ENCODE results near the gene CPXM1. TPM values are rescaled to one million over a fixed set of nuclear protein-coding genes. Genes with fewer than 3 reads are reported as not detected.
A peak's percentile ranks its signal among the peaks of the same experiment; 100 is the strongest.

CPXM1 gene
- total and polyA plus RNA-seq, 8 donors: 0.28 to 10.6 (median 2.0) TPM

DNA sequence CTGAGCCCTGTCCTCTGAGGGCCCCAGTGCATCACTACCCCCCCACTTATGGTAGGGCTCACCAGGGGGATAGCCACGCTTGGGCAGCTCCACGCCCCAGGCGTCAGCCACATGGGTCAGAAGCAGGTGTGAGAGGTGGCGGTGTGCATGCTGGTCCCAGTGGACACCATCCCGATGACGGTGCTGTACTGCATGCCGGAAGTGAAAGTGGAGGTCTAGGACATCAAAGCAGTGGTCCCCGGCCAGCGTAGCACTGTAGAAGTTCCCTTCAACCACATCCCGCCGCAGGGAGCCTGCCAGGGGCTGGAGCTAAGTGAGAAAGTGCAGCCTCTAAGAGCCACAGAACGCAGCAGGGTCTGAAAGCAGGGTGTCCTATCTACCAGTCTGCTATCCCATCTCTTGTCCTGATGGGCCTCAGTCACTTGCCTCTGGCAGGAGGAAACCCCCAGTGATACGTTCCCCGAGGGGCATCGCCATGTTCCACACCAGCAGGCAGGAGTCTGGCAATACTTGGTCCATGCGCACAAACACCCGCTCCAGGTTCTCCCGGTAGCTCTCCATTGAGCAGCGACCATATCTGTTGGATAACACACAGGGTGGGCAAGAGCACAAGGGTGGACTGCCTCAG lies 37.9 kb upstream of the CPXM1 start:
- H3K4me1 ChIP-seq: peaks cover 6 to 8% (median 6%) of the 10 kb centered on the region in 3 donors
- H3K4me3 ChIP-seq: no peak overlapping the region
- no peaks in the 10 kb centered on the region for H3K36me3 ChIP-seq
- intact Hi-C loops (cut with DNase I): no loop called here
- DNase-seq (peak in 1 of 6 donors; percentile 58), FAIRE-seq (no peak), ATAC-seq (no peak)
- H3K9me3 ChIP-seq: no peaks in the 10 kb centered on the region
- no peak for TF ChIP-seq CTCF (IDR thresholded peaks at IDR 0.05)
- no peaks in the 10 kb centered on the region for H3K27me3 ChIP-seq
- 97% methylated on average over 19 of the region's 19 CpGs for WGBS, 2 donors
- H3K27ac ChIP-seq: no peak overlapping the region

DNA sequence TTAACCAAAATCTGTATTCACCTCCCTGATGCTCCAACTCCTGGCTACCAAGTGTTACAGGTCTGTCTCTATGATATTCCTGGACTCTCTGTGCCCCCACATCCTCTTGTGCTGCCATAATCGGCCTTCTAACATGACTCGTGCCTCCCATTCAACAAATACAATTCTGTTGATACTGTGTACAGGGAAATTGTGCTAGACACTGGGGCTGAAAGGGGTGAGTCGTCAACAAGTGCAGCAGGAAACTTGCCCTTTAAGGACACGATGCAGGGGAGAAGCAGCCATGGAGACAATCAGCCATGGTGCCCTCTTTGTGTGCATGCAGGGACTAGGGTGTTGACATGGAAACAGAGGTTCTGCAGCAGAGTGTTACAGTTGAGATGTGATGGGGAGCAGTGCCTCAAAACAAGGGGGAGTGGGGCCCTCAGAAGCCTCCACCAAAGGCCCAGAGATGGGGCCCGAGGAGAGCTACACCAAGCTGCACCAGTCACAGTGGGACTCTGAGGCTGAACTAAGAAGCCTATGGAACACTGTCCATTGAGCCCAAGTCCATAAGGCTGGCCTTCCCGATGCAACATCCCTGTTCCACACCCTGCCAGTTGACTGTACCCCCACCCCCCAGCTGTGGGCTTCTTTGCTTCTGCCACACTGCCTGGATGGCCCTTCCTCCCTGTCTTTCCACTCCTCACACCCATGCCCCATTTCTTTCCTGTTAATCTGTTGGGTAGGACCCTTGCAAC lies 37.0 kb upstream of the CPXM1 start:
- ATAC-seq (no peak), DNase-seq (no peak), FAIRE-seq (no peak)
- Histone ChIP-seq H3K27me3 (no peaks in the 10 kb centered on the region), H3K4me1 (peaks cover 6 to 8% (median 6%) of the 10 kb centered on the region in 3 donors), H3K27ac (no peak overlapping the region), H3K9me3 (no peaks in the 10 kb centered on the region), H3K4me3 (no peak overlapping the region), H3K36me3 (no peaks in the 10 kb centered on the region)
- WGBS, 2 donors: 83 to 90% methylated on average over 6 of the region's 6 CpGs
- TF ChIP-seq CTCF (IDR thresholded peaks at IDR 0.05): no peak
- intact Hi-C loops (cut with DNase I): no loop called here

- Histone ChIP-seq H3K27ac (no peak overlapping the region), H3K4me1 (peaks cover 0 to 6% (median 2%) of the 10 kb centered on the region in 3 donors), H3K4me3 (no peak overlapping the region), H3K9me3 (no peaks in the 10 kb centered on the region), H3K36me3 (no peaks in the 10 kb centered on the region), H3K27me3 (no peaks in the 10 kb centered on the region)
- 82 to 89% methylated on average over 5 of the region's 5 CpGs for WGBS, 2 donors
- intact Hi-C loops (cut with DNase I): no loop called here
- no peak for TF ChIP-seq CTCF (IDR thresholded peaks at IDR 0.05)
- DNase-seq: no peak
- ATAC-seq: no peak
- no peak for FAIRE-seq
Measured at GRCh38 chr20:2836035-2836434, 35.6 kb upstream of the CPXM1 start.

DNA sequence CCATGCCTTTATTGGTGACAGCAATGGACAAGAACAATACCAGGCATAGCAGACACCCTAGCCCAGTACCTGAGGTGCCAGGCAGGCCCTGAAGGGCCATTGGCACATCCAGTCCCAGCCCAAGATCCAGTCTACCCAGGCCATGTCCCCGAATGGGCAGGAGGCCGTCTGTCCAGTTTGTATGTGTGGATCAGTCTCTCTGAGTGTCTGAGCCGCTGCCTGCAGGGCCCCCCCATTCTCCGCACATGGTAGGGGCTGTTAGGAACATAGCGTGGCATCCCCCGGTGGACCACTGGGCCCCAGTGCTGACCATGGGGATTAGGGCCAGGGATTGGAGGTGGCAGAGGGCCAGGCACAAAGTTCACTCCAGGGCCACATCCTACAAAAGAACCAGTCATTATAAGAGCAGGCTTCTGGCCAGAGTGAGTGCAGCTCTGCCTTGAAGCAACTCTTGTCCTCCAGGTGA lies 34.9 kb upstream of the CPXM1 start:
- DNase-seq: no peak

More for the DNA sequence above, 34.9 kb upstream of the CPXM1 start:
- no peaks in the 10 kb centered on the region for H3K27me3 ChIP-seq
- no peak overlapping the region for H3K4me3 ChIP-seq
- intact Hi-C loops (cut with DNase I): no loop called here
- ATAC-seq (no peak), FAIRE-seq (no peak)
- peaks cover 0 to 6% (median 2%) of the 10 kb centered on the region in 3 donors for H3K4me1 ChIP-seq
- no peak for TF ChIP-seq CTCF (IDR thresholded peaks at IDR 0.05)
- no peak overlapping the region for H3K27ac ChIP-seq
- no peaks in the 10 kb centered on the region for H3K9me3 ChIP-seq
- H3K36me3 ChIP-seq: no peaks in the 10 kb centered on the region
- 87 to 91% methylated on average over 6 of the region's 6 CpGs for WGBS, 2 donors
